BE2C (cell line): Measurements from ENCODE around the gene PCDHA8. TPM values are rescaled to one million over a fixed set of nuclear protein-coding genes. Genes with fewer than 3 reads are reported as not detected.
"Not testable (repeated sequence)": the region's sequence is repeated elsewhere in the genome, so short reads cannot be mapped to it uniquely, and the experiment has no call there.

Experiments
- DNase-seq: peaks from one replicate; pipeline ENCODE4 v3.0.0-alpha.2; 2020
- H3K27me3 ChIP-seq: fragments of 250-450 bp; sonication (Bioruptor Pico); 2 replicates; pipeline ENCODE4 v1.5.1; 2020; ENCODE audit warnings: mild to moderate bottlenecking
- H3K36me3 ChIP-seq: fragments of 250-450 bp; sonication (Bioruptor Pico); 2 replicates; pipeline ENCODE4 v1.5.1; 2020; ENCODE audit warnings: mild to moderate bottlenecking
- H3K4me1 ChIP-seq: fragments of 250-450 bp; sonication (Bioruptor Pico); 2 replicates; pipeline ENCODE4 v1.5.1; 2020
- H3K4me3 ChIP-seq: 2 replicates; pipeline ENCODE4 v1.5.1; 2011; ENCODE audit warnings: low read depth, low read length
- H3K9me3 ChIP-seq: fragments of 250-450 bp; sonication (Bioruptor Pico); 2 replicates; pipeline ENCODE4 v1.5.1; 2020
- CTCF ChIP-seq: IDR thresholded peaks from 2 replicates; pipeline ENCODE4 v1.5.1; 2012; ENCODE audit warnings: mild to moderate bottlenecking, low read depth, low read length
- polyA plus RNA-seq: library from polyadenylated mRNA; unstranded; fragments of >200 nt; gene quantifications from one replicate; pipeline ENCODE4 v1.2.1, GENCODE V29; 2012; ENCODE audit warnings: low read depth, missing spikeins; ENCODE audit not compliant: insufficient read length, insufficient read depth

PCDHA8 gene
- polyA plus RNA-seq = 1.6 TPM

DNA sequence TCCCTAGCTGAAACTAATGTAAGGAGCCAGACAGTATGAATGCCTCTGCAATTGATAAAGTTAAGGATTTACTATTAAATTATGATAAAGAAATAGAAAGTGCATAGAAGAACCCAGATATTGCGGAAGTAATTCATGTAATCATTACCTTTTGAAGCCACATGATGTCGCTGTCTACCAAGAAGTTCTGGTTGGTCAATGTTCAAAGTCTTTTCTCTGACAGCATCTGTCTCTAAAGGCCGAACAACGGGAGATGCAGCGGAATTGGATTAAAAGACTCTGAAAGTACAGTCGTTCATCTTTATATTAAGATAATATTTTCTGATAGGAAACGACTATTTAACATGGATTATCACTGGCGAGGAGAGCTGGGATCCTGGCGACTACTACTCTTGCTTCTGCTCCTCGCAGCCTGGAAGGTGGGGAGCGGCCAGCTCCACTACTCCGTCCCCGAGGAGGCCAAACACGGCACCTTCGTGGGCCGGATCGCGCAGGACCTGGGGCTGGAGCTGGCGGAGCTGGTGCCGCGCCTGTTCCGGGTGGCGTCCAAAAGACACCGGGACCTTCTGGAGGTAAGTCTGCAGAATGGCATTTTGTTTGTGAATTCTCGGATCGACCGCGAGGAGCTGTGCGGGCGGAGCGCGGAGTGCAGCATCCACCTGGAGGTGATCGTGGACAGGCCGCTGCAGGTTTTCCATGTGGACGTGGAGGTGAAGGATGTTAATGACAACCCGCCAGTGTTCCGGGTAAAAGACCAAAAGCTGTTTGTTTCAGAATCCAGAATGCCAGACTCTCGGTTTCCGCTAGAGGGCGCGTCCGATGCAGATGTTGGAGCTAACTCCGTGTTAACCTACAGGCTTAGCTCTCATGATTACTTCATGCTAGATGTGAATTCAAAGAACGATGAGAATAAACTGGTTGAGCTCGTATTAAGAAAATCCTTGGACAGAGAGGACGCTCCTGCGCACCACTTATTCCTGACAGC lies at the start of gene PCDHA8:
Gene PCDHA8, plus strand, starts transcription at position 210 of the 985 bp plus-strand sequence. Its CDS starts 135 bp downstream, at position 345.
- Histone ChIP-seq H3K4me3 (peak within 1 kb of the TSS; percentile 69), H3K9me3 (no peaks in the 10 kb centered on the region), H3K27me3 (no peaks in the 10 kb centered on the region), H3K4me1 (no peaks in the 10 kb centered on the region), H3K36me3 (no peaks in the 10 kb centered on the region)
- peak; percentile 91 for TF ChIP-seq CTCF
- DNase-seq = peak; percentile 82

- H3K4me1 ChIP-seq = no peaks in the 10 kb centered on the region
- peak; percentile 59 for DNase-seq
- peak within 1 kb of the TSS; percentile 88 for H3K4me3 ChIP-seq
- no peaks in the 10 kb centered on the region; the same call in 1 of the 2 replicates for H3K36me3 ChIP-seq
- TF ChIP-seq CTCF = peak; percentile 87
- no peaks in the 10 kb centered on the region for H3K27me3 ChIP-seq
- H3K9me3 ChIP-seq = no peaks in the 10 kb centered on the region; the same call in none of the 2 replicates
Observed at GRCh38 chr5:140794595-140795258, 46.3 kb upstream of the PCDHA8 start, which contains the start of gene PCDHA2. PCDHA2 (plus strand) TSS chr5:140794852.

DNA sequence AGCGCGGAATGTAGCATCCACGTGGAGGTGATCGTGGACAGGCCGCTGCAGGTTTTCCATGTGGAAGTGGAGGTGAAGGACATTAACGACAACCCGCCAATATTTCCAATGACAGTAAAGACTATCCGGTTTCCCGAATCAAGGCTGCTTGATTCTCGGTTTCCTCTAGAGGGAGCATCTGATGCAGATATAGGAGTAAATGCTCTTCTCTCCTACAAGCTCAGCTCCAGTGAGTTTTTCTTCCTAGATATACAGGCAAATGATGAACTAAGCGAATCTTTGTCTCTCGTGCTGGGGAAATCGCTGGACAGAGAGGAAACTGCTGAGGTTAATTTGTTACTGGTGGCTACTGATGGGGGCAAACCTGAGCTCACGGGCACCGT lies 45.7 kb upstream of the PCDHA8 start:
- Histone ChIP-seq H3K27me3 (no peaks in the 10 kb centered on the region), H3K4me3 (peak overlapping the region; percentile 88), H3K36me3 (no peaks in the 10 kb centered on the region; the same call in 1 of the 2 replicates), H3K9me3 (no peaks in the 10 kb centered on the region; the same call in none of the 2 replicates), H3K4me1 (no peaks in the 10 kb centered on the region)
- peak; percentile 85 for TF ChIP-seq CTCF
- DNase-seq = peak; percentile 57

DNA sequence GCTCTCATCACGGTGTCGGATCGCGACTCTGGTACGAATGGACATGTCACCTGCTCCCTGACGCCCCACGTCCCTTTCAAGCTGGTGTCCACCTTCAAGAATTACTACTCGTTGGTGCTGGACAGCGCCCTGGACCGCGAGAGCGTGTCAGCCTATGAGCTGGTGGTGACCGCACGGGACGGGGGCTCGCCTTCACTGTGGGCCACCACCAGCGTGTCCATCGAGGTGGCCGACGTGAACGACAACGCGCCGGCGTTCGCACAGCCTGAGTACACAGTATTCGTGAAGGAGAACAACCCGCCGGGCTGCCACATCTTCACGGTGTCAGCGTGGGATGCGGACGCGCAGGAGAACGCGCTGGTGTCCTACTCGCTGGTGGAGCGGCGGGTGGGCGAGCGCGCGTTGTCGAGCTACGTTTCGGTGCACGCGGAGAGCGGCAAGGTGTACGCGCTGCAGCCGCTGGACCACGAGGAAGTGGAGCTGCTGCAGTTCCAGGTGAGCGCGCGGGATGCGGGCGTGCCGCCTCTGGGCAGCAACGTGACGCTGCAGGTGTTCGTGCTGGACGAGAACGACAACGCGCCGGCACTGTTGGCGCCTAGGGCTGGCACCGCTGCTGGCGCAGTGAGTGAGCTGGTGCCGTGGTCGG lies 44.8 kb upstream of the PCDHA8 start:
- DNase-seq, H3K27me3 ChIP-seq, H3K36me3 ChIP-seq: not testable (repeated sequence)

DNA sequence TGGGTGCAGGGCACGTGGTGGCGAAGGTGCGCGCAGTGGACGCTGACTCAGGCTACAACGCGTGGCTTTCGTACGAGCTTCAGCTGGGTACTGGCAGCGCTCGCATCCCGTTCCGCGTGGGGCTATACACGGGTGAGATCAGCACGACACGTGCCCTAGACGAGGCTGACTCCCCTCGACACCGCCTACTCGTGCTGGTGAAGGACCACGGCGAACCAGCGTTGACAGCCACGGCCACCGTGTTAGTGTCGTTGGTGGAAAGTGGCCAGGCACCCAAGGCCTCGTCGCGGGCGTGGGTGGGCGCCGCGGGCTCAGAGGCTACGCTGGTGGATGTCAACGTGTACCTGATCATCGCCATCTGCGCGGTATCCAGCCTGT lies 44.3 kb upstream of the PCDHA8 start:
- H3K36me3 ChIP-seq = peaks cover under 1% of the 10 kb centered on the region
- H3K9me3 ChIP-seq = peaks cover 6% of the 10 kb centered on the region
- no peaks in the 10 kb centered on the region for H3K27me3 ChIP-seq
- no peak for TF ChIP-seq CTCF
- no peak overlapping the region for H3K4me3 ChIP-seq
- H3K4me1 ChIP-seq = no peaks in the 10 kb centered on the region
- no peak for DNase-seq

More for the DNA sequence above, 44.8 kb upstream of the PCDHA8 start:
- not testable (repeated sequence) for H3K4me3 ChIP-seq, H3K4me1 ChIP-seq, H3K9me3 ChIP-seq

DNA sequence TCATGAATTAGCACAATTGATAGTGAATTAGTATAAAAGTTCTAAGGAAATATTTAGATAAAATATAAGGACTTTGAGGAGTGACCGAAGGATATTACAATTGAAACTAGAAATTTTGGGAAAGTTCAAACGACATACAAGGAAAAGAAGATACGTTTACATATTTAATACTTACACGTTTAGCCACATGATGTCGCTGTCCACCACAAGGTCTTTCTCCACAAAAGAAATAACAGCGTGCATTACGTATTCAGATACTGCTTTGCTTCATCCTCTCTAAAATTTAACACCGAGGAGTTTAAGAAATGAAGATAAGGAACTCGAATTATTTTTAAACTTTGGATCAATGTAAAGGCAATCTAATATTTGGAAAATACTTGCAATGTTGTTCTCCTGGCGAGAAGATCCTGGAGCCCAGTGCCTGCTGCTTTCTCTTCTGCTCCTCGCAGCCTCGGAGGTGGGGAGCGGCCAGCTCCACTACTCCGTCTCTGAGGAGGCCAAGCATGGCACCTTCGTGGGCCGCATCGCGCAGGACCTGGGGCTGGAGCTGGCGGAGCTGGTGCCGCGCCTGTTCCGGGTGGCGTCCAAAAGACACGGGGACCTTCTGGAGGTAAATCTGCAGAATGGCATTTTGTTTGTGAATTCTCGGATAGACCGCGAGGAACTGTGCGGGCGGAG lies 40.0 kb upstream of the PCDHA8 start, which contains the start of gene PCDHA3:
Gene PCDHA3, plus strand, starts transcription at position 242 of the 678 bp plus-strand sequence.
- no peak within 1 kb of the TSS for H3K4me3 ChIP-seq
- H3K36me3 ChIP-seq = peaks cover 8% of the 10 kb centered on the region
- DNase-seq = no peak
- no peaks in the 10 kb centered on the region for H3K4me1 ChIP-seq
- no peak for TF ChIP-seq CTCF
- H3K9me3 ChIP-seq = peaks cover 8% of the 10 kb centered on the region
- no peaks in the 10 kb centered on the region for H3K27me3 ChIP-seq
